GM12873 (cell line): ENCODE data around the gene POLG2.

ENCODE experiments used
- TF ChIP-seq, protein P1 (sequence below): IDR thresholded peaks from 2 replicates; pipeline ENCODE4 v1.5.1; 2012; ENCODE audit warnings: low read depth, mild to moderate bottlenecking, moderate library complexity, low read length, control low read depth; ENCODE audit not compliant: insufficient read depth; ENCODE audit errors: missing control alignments

POLG2 gene

DNA sequence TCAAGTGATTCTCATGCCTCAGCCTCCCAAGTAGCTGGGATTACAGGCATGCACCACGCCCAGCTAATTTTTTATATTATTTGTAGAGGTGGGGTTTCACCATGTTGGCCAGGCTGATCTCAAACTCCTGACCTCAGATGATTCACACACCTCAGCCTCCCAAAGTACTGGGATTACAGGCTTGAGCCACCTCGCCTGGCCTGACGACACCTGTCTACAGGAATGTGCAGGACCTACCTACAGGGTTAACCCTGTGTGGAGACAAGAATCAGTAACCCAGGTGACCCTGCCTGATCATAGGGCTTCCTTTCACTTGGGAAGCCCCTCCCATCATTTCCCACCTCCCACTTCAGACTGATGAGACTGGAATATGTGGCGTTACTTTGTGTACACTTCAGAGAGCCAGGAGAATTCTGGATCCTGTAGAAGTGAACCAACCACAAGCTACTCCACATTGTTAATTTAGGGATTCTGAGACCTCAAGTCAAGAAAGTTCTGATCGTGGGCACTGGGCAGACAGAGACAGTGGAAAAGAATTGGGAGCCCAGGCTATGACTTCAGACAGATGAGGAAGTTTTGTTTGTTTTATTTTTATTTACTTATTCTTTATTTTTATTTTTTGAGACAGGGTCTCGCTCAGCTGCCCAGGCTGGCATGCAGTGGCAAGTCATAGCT, 53.6 kb downstream of the POLG2 start:
- TF ChIP-seq, protein P1, sequence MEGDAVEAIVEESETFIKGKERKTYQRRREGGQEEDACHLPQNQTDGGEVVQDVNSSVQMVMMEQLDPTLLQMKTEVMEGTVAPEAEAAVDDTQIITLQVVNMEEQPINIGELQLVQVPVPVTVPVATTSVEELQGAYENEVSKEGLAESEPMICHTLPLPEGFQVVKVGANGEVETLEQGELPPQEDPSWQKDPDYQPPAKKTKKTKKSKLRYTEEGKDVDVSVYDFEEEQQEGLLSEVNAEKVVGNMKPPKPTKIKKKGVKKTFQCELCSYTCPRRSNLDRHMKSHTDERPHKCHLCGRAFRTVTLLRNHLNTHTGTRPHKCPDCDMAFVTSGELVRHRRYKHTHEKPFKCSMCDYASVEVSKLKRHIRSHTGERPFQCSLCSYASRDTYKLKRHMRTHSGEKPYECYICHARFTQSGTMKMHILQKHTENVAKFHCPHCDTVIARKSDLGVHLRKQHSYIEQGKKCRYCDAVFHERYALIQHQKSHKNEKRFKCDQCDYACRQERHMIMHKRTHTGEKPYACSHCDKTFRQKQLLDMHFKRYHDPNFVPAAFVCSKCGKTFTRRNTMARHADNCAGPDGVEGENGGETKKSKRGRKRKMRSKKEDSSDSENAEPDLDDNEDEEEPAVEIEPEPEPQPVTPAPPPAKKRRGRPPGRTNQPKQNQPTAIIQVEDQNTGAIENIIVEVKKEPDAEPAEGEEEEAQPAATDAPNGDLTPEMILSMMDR: no peak

DNA sequence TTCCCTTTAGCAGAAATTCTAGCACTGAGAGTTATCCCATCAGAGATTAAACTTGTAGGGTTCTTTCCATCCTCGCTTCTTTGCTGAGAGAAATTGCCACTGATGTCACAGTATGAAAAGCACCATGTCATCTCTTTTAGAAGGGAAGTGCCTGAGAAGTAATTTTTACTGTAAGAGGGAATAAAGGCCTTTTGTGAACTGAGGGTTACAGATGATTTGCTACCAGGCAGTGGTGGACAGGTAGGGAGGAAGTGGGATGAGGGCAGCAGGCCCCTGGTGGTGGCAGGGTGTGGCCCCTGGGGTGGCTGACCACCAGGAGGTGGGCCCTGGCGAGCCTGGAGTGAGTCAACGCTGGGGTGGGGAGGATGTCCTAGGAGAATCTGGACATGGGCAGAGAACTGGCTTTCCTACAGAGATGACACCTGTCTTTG, 54.3 kb downstream of the POLG2 start:
- TF ChIP-seq, protein P1: no peak

DNA sequence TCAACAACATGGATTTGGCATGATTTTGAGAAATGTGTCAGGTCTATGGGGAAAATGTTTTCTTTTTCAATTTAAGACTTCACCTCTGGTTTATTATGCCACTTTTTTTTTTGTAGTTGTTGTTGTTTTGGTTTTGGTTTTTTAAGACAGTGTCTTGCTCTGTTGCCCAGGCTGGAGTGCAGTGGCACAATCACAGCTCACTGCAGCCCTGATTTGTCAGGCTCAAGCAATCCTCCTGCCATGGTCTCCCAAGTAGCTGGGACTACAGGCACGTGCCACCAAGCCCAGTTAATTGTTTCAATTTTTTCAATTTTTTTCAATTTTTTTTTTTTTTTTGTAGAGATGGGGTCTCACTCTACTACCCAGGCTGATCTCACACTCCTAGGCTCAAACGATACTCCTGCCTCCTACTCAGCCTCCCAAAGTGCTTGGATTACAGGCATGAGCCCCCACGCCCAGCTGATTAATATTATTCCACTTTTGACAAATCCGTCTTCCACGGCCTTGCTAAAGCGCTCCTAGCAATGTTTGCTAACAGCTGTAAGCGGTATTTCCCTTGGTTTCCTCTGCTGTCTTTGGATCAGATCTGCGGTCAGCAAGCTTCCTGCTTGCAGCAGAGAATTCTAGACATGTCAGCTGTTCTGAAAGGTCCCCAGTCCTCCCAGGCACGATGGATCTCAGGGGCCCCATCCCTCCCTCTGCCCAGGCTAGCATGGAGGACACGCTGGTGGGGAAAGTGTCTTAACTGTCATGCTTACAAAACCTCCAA, 54.9 kb downstream of the POLG2 start:
- TF ChIP-seq, protein P1: no peak

DNA sequence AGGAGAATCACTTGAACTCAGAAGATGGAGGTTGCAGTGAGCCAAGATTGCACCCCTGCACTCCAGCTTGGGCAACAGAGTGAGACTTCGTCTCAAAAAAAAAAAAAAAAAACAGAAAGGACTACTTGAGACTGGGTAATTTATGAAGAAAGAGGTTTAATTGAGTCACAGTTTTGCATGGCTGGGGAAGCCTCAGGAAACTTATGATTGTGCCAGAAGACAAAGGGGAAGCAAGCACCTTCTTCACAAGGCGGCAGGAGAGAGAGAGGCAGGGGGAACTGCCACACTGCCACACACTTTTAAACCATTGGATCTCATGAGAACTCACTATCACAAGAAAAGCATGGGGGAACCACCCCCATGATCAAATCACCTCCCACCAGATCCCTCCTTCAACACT, 56.9 kb downstream of the POLG2 start:
- TF ChIP-seq, protein P1: no peak

DNA sequence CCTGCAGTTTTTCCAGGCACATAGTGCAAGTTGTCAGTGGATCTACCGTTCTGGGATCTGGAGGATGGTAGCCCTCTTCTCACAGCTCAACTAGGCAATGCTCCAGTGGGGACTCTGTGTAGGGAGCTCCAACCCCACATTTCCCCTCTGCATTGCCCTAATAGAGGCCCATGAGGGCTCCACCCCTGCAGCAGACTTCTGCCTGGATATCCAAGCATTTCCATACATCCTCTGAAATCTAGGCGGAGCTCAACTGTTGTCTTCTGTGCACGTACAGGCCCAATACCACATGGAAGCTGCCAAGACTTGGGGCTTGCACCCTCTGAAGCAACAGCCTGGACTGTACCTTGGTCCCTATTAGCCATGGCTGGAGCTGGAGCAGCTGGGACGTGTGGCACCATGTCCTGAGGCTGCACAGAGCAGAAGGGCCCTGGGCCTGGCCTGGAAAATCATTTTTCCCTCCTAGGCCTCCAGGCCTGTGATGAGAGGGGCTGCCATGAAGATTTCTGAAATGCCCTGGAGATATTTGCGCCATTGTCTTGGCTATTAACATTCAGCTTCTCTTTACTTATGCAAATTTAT, 58.8 kb downstream of the POLG2 start:
- TF ChIP-seq, protein P1: no peak

DNA sequence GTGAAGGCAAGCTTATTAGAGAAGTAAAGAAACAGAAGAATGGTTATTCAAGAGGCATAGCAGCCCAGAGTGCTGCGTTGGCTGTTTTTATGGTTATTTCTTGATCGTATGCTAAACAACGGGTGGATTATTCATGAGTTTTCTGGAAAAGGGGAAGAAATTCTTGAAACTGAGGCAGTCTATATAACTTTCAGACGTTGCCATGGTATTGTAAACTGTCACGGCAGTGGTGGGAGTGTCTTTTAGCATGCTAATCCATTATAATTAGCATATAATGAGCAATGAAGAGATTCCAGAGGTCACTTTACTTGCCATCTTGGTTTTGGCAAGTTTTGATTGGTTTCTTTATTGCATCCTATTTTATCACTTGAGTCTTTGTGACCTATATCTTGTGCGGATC, 65.3 kb downstream of the POLG2 start:
- TF ChIP-seq, protein P1: no peak

DNA sequence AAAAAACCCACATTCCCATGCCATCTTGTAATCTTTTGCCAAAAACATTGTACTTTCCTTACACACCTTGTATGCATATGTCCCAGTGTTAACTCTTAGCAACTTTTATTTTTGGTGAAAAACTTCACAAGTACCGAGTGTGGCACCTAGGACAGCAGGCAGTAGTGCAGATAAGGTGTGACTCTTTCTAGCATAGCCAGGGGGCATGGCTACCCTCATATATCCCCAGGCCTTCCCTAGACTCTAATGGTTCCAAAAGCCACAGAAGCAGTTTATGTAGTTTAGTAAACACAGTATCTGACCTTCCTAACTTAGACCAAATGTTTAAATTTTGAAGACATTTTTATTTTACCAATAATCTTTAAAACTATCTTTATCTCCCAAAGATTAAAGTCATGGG, 68.4 kb downstream of the POLG2 start:
- TF ChIP-seq, protein P1: no peak
